ENCODE measurements around the gene PRKCA. TPM values are rescaled to one million over a fixed set of nuclear protein-coding genes. Genes with fewer than 3 reads are reported as not detected.
A peak's percentile ranks its signal among the peaks of the same experiment; 100 is the strongest.

The PRKCA gene
- total and polyA plus RNA-seq, 2 of the 13 experiments (the other 11 are each of a cell fraction or from before 2014, with no cell fraction given) = 18.5 to 21.5 TPM

DNA sequence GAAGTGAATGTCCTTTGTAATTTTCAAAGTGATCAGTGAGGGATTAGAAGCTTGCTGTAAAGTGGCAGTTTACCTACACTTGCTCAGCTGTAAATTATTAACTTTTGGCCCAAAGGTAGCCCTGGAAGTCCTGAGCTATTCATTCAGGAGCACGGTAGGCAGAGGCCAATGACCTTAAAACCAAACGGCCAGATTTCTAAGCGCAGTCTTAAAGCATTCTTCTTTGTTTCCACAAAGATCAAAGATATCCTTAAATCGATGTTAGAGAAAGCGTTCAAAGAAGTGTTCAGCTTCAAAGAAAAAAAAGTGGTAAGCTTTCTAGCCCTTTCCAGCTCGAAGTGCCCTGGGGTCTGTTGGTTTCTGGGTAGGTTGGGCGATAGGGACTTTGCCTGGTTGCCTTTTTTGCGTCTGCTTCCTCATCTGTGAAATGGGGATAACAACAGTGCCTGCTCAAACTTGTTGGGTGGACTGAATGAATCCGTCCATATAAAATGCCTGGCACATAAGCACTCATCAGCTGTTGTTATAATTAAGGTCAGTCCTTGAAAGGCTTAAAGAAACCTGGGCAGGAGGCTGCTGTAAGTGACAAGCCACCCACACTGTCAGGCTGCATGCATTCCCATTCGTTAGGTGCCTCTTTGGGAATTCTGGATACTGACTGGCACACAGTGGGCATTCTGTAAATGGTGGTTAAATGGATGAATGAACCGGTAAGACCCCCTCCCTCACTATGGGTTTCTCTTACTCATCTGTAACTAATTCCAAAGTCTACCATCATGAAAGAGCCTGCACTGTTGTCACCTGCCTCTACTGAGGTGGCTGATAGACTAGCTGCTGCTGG, 113.2 kb downstream of the PRKCA start (continued):
- TF ChIP-seq ZBTB21 (CRISPR knock-in tag; IDR thresholded peaks at IDR 0.05) = no peak
- TF ChIP-seq SMAD9 (CRISPR knock-in tag; IDR thresholded peaks at IDR 0.05) = peak; percentile 34; the same call in 1 of the 2 replicates
- TF ChIP-seq ZNF501 (CRISPR knock-in tag; IDR thresholded peaks at IDR 0.05) = peak; percentile 95
- TF ChIP-seq PHF5A (CRISPR knock-in tag; IDR thresholded peaks at IDR 0.05; ENCODE audit: low read depth, unreplicated experiment) = peak; percentile 52
- TF ChIP-seq ZMYM4 (CRISPR knock-in tag; IDR thresholded peaks at IDR 0.05) = peak; percentile 87
- TF ChIP-seq THRA (CRISPR knock-in tag; IDR thresholded peaks at IDR 0.05; ENCODE audit: borderline replicate concordance) = peak; percentile 93
- TF ChIP-seq ZBTB7B (CRISPR knock-in tag; IDR thresholded peaks at IDR 0.05) = peak; percentile 83; the same call in 1 of the 2 replicates
- peak; percentile 96 for TF ChIP-seq SOX13 (IDR thresholded peaks at IDR 0.05)
- peak; percentile 37 to 99; a peak in 2 of 4 replicates for TF ChIP-seq SOX13 (CRISPR knock-in tag; conservative IDR thresholded peaks at IDR 0.05 in 1 of 2, IDR thresholded peaks at IDR 0.05 in 1 of 2)
- peak; percentile 85; the same call in 1 of the 2 replicates for TF ChIP-seq ZNF12 (CRISPR knock-in tag; IDR thresholded peaks at IDR 0.05)
- peak; percentile 41; the same call in 1 of the 2 replicates for TF ChIP-seq THAP11 (CRISPR knock-in tag; IDR thresholded peaks at IDR 0.05)
- TF ChIP-seq ZNF350 (CRISPR knock-in tag; IDR thresholded peaks at IDR 0.05; ENCODE audit: borderline replicate concordance, low read depth) = peak; percentile 77
- TF ChIP-seq ZNF138 (CRISPR knock-in tag; IDR thresholded peaks at IDR 0.05; ENCODE audit: low read depth) = no peak
- peak; percentile 77 for TF ChIP-seq KLF11 (CRISPR knock-in tag; IDR thresholded peaks at IDR 0.05)
- TF ChIP-seq MLX (CRISPR knock-in tag; IDR thresholded peaks at IDR 0.05) = peak; percentile 83
- TF ChIP-seq, protein P1, sequence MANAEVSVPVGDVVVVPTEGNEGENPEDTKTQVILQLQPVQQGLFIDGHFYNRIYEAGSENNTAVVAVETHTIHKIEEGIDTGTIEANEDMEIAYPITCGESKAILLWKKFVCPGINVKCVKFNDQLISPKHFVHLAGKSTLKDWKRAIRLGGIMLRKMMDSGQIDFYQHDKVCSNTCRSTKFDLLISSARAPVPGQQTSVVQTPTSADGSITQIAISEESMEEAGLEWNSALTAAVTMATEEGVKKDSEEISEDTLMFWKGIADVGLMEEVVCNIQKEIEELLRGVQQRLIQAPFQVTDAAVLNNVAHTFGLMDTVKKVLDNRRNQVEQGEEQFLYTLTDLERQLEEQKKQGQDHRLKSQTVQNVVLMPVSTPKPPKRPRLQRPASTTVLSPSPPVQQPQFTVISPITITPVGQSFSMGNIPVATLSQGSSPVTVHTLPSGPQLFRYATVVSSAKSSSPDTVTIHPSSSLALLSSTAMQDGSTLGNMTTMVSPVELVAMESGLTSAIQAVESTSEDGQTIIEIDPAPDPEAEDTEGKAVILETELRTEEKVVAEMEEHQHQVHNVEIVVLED (CRISPR knock-in tag; IDR thresholded peaks at IDR 0.05; ENCODE audit: borderline replicate concordance) = peak; percentile 45; the same call in 1 of the 2 replicates
- peak; percentile 74; the same call in 1 of the 2 replicates for TF ChIP-seq ZNF746 (CRISPR knock-in tag; IDR thresholded peaks at IDR 0.05)
- TF ChIP-seq ZBTB38 (CRISPR knock-in tag; IDR thresholded peaks at IDR 0.05) = no peak
- peak; percentile 98 for TF ChIP-seq ZMYM2 (CRISPR knock-in tag; IDR thresholded peaks at IDR 0.05)
- no peak for TF ChIP-seq MEIS1 (CRISPR knock-in tag; IDR thresholded peaks at IDR 0.05; ENCODE audit: borderline replicate concordance)
- TF ChIP-seq ZNF431 (CRISPR knock-in tag; IDR thresholded peaks at IDR 0.05; ENCODE audit: borderline replicate concordance, low read depth) = no peak; the same call in 1 of the 2 replicates
- TF ChIP-seq FOSL2 (CRISPR knock-in tag; IDR thresholded peaks at IDR 0.05) = peak; percentile 68
- TF ChIP-seq SALL1 (CRISPR knock-in tag; IDR thresholded peaks at IDR 0.05) = peak; percentile 54
- TF ChIP-seq MBD4 (IDR thresholded peaks at IDR 0.05; ENCODE audit: borderline replicate concordance, low read length) = peak; percentile 96; the same call in 1 of the 2 replicates
- TF ChIP-seq SOX5 (CRISPR knock-in tag; IDR thresholded peaks at IDR 0.05; ENCODE audit: borderline replicate concordance) = peak; percentile 98
- TF ChIP-seq RORA (CRISPR knock-in tag; IDR thresholded peaks at IDR 0.05) = no peak

All from HepG2 (cell line).